ENCODE data around the gene CACNA1C.

GRCh38 chr12:2364631-2365051 is 311.9 kb downstream of the CACNA1C start:
- TF ChIP-seq POLR2AphosphoS5 (IDR thresholded peaks at IDR 0.05; ENCODE audit: low read depth, low read length) = no peak
- no peak for TF ChIP-seq POLR2A (IDR thresholded peaks at IDR 0.05; ENCODE audit: low read depth, low read length)

Measured in GM12891 (cell line).